ENCODE measurements around the gene WDR26.

WDR26 gene

DNA sequence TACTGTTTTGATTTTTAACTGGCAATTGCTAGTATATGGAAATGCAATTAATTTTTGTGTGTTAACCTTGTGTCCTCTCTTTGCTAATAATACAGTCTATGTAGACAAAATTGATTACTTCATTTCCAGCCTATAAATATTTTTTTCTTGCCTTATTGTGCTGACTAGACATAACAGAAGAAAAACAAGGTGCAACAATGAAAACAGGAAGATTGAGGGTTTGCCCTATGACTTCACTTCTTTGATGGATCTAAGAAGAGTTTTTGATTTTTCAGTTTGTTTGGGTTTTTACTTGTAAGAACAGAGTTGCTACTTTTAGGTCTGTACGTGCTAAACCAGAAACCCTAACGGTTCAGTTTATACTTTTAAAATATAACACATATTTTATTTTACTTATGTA lies 86.5 kb downstream of the WDR26 start:
- ATAC-seq, result no peak

DNA sequence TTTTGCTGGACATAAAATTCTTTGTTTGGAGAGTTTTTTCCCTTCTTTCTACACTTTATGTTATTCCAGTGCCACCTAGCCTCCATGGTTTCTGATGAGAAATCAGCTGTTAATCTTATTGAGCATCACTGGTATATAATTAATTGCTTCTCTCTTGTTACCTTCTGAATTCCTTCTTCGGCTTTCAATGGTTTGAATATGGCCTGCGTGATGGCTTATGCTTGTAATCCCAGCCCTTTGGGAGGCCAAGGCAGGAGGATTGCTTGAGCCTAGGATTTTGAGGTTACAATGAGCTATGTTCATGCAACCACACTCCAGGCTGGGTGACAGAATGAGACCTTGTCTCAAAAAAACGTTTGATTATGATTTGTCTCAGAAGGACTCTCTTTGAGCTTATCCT lies 90.9 kb downstream of the WDR26 start:
- ATAC-seq, result no peak

DNA sequence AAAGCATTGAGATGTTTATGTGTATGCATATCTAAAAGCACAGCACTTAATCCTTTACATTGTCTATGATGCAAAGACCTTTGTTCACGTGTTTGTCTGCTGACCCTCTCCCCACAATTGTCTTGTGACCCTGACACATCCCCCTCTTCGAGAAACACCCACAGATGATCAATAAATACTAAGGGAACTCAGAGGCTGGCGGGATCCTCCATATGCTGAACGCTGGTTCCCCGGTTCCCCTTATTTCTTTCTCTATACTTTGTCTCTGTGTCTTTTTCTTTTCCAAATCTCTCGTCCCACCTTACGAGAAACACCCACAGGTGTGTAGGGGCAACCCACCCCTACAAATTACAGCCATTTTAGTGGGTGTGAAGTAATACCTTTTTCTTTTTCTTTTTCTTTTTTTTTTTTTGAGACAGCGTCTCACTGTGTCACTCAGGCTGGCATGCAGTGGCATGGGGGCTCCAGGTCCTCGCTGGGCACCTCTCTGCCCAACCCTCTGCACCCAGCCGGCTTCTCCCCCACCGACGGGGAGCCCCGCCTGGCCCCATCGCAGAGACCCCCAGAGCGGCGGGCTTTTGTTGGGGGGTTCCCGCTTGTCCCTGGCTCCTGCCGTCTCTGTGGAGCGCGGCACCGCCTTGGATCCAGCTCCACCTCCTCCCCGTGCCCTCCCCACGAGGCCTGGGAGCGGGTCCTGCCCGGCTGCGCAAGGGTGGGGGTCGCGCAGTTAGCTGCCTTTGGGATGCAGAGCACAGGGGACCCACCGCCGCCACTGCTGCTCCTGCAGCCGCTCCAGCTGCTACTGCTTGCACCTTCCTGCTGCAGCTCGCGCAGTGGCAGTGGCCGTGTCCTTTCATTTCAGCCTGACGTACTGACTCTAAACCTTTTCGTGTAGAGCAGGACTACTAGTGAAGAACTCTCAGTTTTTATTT lies 93.9 kb downstream of the WDR26 start:
- peak; percentile 60 to 63 for ATAC-seq

DNA sequence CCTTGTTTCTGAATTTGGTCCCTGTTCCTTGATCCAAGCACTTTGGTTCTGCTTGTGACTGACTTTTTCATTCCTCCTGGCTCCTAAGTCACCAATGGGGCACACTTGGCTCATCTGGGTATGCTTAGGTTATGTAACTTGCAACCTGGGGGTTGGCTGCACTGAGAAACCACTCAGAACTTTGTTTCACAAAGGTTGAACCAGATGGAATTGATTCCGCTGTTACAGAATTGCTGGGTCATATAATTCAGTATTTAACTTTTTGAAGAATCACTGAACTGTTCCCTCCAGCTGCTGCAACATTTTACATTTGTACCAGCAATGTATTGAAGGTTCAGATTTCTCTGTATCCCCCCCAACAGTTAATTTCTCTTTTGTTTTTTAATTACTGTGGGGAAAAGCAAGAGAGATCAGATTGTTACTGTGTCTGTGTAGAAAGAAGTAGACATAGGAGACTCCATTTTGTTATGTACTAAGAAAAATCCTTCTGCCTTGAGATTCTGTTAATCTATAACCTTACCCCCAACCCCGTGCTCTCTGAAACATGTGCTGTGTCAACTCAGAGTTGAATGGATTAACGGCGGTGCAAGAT lies 95.1 kb downstream of the WDR26 start:
- ATAC-seq, result no peak

DNA sequence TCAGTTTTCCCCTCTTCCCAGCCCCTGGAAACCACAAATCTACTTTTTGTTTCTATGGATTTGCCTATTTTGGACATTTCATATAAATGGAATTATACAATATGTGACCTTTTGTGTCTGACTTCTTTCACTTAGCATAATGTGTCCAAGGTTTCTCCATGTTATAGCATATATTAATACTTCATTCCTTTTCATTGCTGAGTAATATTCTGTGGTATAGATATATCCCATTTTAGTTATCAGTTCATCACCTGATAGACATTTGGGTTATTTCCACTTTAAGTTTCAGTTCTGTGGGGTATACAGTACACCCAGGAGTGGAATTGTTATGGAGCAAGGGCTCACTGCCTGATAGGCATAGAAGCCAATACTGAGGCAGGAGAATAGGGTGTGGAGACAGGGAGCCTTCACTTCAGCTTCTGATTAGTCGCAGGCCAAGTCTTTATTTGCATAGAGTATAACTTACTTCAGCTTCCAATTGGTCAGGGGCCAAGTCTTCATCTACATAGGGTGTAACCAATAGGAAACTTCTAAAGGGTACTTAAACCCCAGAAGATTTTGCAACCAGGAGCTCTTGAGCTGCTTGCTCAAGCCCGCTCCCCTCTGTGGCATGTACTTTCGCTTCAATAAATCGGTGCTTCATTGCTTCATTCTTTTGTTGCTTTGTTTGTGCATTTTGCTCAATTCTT lies 96.3 kb downstream of the WDR26 start:
- ATAC-seq, result no peak

Data from activated CD4-positive, CD25-positive, alpha-beta regulatory T cell treated with anti-CD3 and anti-CD28 coated beads, Interleukin-2, amount 50 U/mL, for 24 hours (primary cell).